Stimulated activated CD4-positive, alpha-beta T cell treated with anti-CD3 and anti-CD28 coated beads, TNF-alpha, amount 100 ng/mL, for 4 hours (primary cell): ENCODE results near the gene WDR27.
"Not testable (repeated sequence)": the region's sequence is repeated elsewhere in the genome, so short reads cannot be mapped to it uniquely, and the experiment has no call there.

Experiments used
- DNase-seq, 3 experiments: peaks; one replicate each; pipeline ENCODE4 v3.0.0-alpha.2; 2020; ENCODE audit warnings: low read depth in 3 of 3

The WDR27 gene

DNA sequence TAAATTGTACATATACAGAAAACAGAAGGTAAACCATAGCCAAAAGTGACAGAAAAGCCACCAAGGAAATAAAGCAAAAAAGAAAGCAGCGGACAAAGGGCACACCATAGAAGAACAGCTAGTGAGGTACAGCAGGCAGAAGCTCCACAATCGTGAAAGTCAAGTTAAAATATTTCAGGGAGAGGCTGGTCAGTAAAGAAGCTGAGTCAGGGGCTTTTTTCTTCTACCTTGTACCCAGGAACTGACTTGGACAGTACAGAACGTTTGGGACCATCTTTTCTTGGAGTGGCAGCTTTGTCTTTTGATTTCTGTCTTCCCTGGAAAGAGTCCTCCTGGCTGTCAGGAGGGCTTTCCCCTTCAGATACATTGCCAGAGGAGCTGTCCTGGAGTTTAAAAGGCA, 8.2 kb upstream of the WDR27 start:
- DNase-seq: no peak

GRCh38 chr6:169709293-169709692, 7.5 kb upstream of the WDR27 start:
- no peak for DNase-seq

DNA sequence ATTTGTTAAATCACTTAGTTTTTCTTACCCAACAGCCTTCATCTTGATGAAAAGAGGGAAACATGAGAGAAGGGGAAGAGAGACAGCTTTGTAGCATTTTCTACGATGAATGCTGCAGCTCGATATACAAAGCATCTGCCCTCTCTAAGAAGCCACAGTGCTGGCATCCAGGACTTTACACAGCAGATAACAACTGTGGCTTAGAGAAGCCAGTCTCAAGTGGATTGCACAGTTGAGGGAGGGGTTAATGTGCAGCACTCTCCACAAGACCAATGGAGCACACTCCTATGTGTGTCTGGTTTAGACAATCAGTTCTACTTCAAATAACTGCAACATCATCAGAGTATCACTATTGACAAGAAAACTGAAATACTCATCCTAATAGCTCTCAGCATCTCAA, 5.9 kb upstream of the WDR27 start:
- no peak for DNase-seq

DNA sequence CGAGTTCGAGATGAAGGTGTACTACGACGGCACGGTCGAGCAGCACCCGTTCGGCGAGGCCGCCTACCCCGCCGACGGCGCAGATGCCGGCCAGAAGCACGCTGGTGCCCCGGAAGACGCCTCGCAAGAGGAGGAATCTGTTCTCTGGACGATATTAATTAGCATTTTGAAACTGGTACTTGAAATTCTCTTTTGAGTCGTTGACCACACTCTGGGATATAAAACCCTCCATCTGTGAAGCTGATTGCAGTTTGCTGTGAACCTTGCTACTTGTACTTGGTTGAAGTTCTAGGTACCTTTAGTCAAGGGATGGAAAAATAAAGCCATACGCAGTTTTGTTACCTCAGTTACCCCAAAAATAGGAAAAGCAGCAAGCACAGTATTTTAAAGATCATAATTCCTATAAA, 1.0 kb upstream of the WDR27 start:
- DNase-seq: no peak

- DNase-seq: no peak
These were observed 397 bp downstream of the WDR27 start for GRCh38 chr6:169701311-169701953.

GRCh38 chr6:169700296-169700695, 1.5 kb downstream of the WDR27 start:
- DNase-seq: no peak

- DNase-seq: not testable (repeated sequence)
These were observed 4.7 kb downstream of the WDR27 start for GRCh38 chr6:169697115-169697514.

DNA sequence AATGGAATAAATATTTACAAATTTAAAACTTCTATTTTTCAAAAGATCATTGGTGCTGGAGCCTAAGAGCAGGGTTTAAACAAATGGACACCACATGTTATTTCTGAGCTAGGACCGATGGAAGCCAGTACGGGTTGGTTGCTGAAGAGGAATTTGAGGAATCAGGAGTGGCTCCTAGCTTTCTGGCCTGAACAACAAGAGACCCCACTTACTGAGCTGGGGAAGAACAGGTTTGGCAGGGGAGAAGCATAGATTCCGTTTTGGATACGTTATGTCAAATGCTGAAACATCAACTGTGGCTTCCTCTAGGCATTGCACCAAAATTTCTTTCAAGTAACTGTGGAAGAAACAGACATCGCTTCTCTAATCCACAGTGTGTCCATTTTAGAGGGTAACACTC, 6.7 kb downstream of the WDR27 start:
- DNase-seq: no peak

DNA sequence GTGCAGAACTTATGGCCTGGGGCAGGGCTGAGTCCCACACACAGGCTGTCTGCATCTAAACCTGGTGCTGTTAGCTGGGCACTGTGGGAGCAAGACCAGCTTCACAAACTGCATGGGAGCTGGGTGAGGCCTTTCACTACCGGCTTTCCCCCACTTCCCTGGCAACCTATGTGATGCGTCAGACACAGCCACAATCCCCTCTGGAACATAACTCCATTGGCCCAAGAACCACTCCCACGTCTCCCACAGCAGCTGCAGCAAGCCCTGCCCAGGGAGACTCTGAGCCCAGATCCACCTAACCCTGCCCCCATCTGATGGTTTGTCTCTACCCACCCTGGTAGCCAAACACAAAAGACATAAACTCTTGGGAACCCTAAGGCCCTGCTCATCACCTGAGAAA, 9.3 kb downstream of the WDR27 start:
- no peak for DNase-seq

GRCh38 chr6:169691260-169691659, 10.6 kb downstream of the WDR27 start:
- DNase-seq: no peak

- no peak for DNase-seq
These were observed 12.5 kb downstream of the WDR27 start for GRCh38 chr6:169689287-169689686.

- DNase-seq: no peak
These were observed 16.0 kb downstream of the WDR27 start for GRCh38 chr6:169685860-169686259.

GRCh38 chr6:169684056-169684455, 17.8 kb downstream of the WDR27 start:
- no peak for DNase-seq

- no peak for DNase-seq
These were observed 23.5 kb downstream of the WDR27 start for GRCh38 chr6:169678342-169678741.

DNA sequence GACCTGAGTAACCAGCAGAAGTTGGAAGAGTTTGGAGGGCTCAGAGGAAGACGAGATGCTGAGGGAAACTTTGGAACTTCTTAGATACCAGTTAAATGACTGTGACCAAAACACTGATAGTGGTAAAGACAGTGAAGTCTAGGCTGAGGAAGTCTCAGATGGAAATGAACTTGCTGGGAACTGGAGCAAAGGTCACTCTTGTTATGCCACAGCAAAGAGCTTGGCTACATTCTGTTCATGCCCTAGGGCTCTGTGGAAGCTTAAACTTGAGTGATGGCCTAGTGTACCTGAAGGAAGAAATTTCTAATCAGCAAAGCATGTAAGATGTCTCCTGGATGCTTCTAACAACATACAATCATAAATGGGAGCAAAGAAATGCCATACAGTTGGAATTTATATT, 24.7 kb downstream of the WDR27 start:
- no peak for DNase-seq

DNA sequence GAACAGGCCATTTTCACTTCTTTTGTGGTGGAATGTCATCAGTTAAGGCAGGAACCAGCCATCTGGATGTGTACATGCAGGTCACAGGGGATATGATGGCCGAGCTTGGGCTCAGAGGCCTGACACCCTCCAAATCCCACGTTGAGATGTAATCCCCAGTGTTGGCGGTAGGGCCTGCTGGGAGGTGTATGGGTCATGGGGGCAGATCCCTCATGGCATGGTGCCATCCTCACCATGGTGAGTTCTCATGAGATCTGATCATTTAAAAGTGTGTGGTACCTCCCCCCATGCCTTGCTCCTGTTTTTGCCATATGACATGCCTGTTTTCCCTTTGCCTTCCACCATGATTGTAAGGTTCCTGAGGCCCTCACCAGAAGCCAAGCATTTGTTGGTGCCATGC, 26.8 kb downstream of the WDR27 start:
- DNase-seq: no peak

DNA sequence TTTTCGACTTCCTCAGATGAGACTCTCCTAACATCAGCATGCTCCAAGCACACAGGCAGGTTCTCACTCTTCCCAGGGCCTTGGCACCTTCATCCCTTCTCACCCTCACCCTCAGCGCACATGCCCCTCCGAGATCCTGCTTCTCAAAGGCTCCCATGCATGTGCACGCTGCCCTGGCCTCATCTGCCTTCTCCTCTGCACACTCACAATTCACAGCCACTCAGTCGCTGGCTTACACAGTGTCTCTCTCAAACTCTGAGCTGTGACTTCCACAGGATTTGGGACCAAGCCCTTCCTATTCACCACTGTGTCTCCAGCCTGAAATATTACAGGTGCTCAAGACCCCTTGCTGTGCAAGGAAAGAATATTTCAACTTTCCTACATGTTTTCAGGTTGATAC, 30.3 kb downstream of the WDR27 start:
- no peak for DNase-seq

- no peak for DNase-seq
These were observed 31.9 kb downstream of the WDR27 start for GRCh38 chr6:169669889-169670288.

- DNase-seq: no peak
These were observed 32.7 kb downstream of the WDR27 start for GRCh38 chr6:169669147-169669546.

GRCh38 chr6:169668203-169668847, 33.5 kb downstream of the WDR27 start:
- no peak for DNase-seq

- DNase-seq: no peak
These were observed 34.1 kb downstream of the WDR27 start for GRCh38 chr6:169667716-169668115.

- no peak for DNase-seq
These were observed 35.4 kb downstream of the WDR27 start for GRCh38 chr6:169666441-169666840.

DNA sequence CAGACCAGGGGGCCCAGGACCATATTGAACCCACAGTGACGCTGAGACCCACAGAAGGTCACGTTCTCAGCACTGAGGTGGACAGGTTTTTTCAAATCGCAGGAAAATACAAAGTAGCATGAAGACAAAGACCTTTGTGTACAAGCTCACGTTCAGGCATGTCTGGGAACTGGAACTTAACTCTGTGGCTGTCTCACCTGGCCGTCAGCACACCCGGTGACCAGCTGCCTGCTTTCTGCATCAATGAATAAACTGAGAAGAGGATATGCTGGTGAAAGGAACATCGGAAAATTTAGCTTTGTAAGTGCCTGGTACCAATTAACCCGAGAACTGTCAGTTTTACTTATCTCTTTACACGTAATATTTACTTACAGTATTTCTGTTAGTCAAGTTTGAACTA, 36.5 kb downstream of the WDR27 start:
- DNase-seq: no peak

DNA sequence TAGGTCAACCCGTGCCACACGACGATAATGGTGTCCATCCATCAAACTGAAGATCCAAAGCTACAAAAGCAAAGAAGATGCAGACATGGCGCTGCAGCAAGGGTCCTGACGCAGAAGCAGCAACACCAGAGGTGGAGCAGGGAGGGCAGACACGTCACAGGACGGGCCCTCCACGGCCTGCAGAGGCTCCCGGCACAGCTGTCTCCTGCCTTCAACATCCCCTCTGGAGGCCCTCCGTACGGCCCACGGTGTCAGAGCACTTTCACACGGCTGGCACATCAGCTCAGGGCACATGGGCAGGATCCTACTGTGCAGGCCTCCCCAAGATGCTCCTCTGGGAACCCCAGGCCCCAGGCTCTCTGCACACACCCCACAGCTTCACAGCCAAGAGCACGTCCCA, 37.6 kb downstream of the WDR27 start:
- DNase-seq: no peak
